Activated naive CD8-positive, alpha-beta T cell (primary cell): ENCODE results near the gene OSBPL10.

Experiments
- H3K27ac Mint-ChIP-seq: one replicate; pipeline ENCODE4 v1.8.0; 2021; ENCODE audit warnings: mixed read lengths
- H3K27me3 Mint-ChIP-seq: one replicate; pipeline ENCODE4 v1.8.0; 2021; ENCODE audit warnings: mixed read lengths
- H3K36me3 Mint-ChIP-seq: one replicate; pipeline ENCODE4 v1.8.0; 2021; ENCODE audit warnings: mixed read lengths
- H3K4me1 Mint-ChIP-seq: one replicate; pipeline ENCODE4 v1.8.0; 2021; ENCODE audit warnings: low read depth, mixed read lengths
- H3K4me3 Mint-ChIP-seq: one replicate; pipeline ENCODE4 v1.8.0; 2021; ENCODE audit warnings: mild to moderate bottlenecking, mixed read lengths
- H3K9me3 Mint-ChIP-seq: one replicate; pipeline ENCODE4 v1.8.0; 2021; ENCODE audit warnings: low read depth, mixed read lengths

Gene OSBPL10

GRCh38 chr3:31732548-31732947, 248.5 kb downstream of the OSBPL10 start:
- Mint-ChIP-seq H3K4me3 (no peak overlapping the region), H3K9me3 (no peaks in the 10 kb centered on the region), H3K27ac (no peak overlapping the region), H3K4me1 (no peaks in the 10 kb centered on the region), H3K27me3 (peaks cover 4% of the 10 kb centered on the region), H3K36me3 (no peaks in the 10 kb centered on the region)

- Mint-ChIP-seq H3K9me3 (no peaks in the 10 kb centered on the region), H3K36me3 (no peaks in the 10 kb centered on the region), H3K4me3 (no peak overlapping the region), H3K27ac (no peak overlapping the region), H3K4me1 (no peaks in the 10 kb centered on the region), H3K27me3 (peaks cover under 1% of the 10 kb centered on the region)
These were observed 251.5 kb downstream of the OSBPL10 start for GRCh38 chr3:31729573-31729972.

GRCh38 chr3:31729082-31729481, 252.0 kb downstream of the OSBPL10 start:
- Mint-ChIP-seq H3K27me3 (no peaks in the 10 kb centered on the region), H3K4me3 (no peak overlapping the region), H3K4me1 (no peaks in the 10 kb centered on the region), H3K27ac (no peak overlapping the region), H3K36me3 (no peaks in the 10 kb centered on the region), H3K9me3 (no peaks in the 10 kb centered on the region)

- Mint-ChIP-seq H3K4me1 (no peaks in the 10 kb centered on the region), H3K9me3 (no peaks in the 10 kb centered on the region), H3K36me3 (no peaks in the 10 kb centered on the region), H3K4me3 (no peak overlapping the region), H3K27me3 (no peaks in the 10 kb centered on the region), H3K27ac (no peak overlapping the region)
These were observed 252.7 kb downstream of the OSBPL10 start for GRCh38 chr3:31728403-31728802.

GRCh38 chr3:31725976-31726375, 255.1 kb downstream of the OSBPL10 start:
- Mint-ChIP-seq H3K36me3 (no peaks in the 10 kb centered on the region), H3K4me1 (no peaks in the 10 kb centered on the region), H3K4me3 (no peak overlapping the region), H3K27me3 (no peaks in the 10 kb centered on the region), H3K9me3 (no peaks in the 10 kb centered on the region), H3K27ac (no peak overlapping the region)

- Mint-ChIP-seq H3K4me1 (no peaks in the 10 kb centered on the region), H3K4me3 (no peak overlapping the region), H3K9me3 (no peaks in the 10 kb centered on the region), H3K27me3 (no peaks in the 10 kb centered on the region), H3K36me3 (no peaks in the 10 kb centered on the region), H3K27ac (no peak overlapping the region)
These were observed 255.5 kb downstream of the OSBPL10 start for GRCh38 chr3:31725568-31725967.

- H3K4me1 Mint-ChIP-seq, result no peaks in the 10 kb centered on the region
- no peaks in the 10 kb centered on the region for H3K27me3 Mint-ChIP-seq
- no peak overlapping the region for H3K4me3 Mint-ChIP-seq
- H3K9me3 Mint-ChIP-seq, result no peaks in the 10 kb centered on the region
- H3K36me3 Mint-ChIP-seq, result no peaks in the 10 kb centered on the region
- H3K27ac Mint-ChIP-seq, result no peak overlapping the region
These were observed 256.4 kb downstream of the OSBPL10 start for GRCh38 chr3:31724651-31725050.

- no peaks in the 10 kb centered on the region for H3K9me3 Mint-ChIP-seq
- H3K36me3 Mint-ChIP-seq, result no peaks in the 10 kb centered on the region
- no peak overlapping the region for H3K27ac Mint-ChIP-seq
- no peaks in the 10 kb centered on the region for H3K27me3 Mint-ChIP-seq
- no peak overlapping the region for H3K4me3 Mint-ChIP-seq
- no peaks in the 10 kb centered on the region for H3K4me1 Mint-ChIP-seq
These were observed 256.9 kb downstream of the OSBPL10 start for GRCh38 chr3:31724116-31724515.

GRCh38 chr3:31723701-31724100, 257.4 kb downstream of the OSBPL10 start:
- H3K9me3 Mint-ChIP-seq, result no peaks in the 10 kb centered on the region
- H3K27ac Mint-ChIP-seq, result no peak overlapping the region
- no peaks in the 10 kb centered on the region for H3K27me3 Mint-ChIP-seq
- H3K4me1 Mint-ChIP-seq, result no peaks in the 10 kb centered on the region
- H3K36me3 Mint-ChIP-seq, result no peaks in the 10 kb centered on the region
- H3K4me3 Mint-ChIP-seq, result no peak overlapping the region

- H3K4me3 Mint-ChIP-seq, result no peak overlapping the region
- H3K27ac Mint-ChIP-seq, result no peak overlapping the region
- no peaks in the 10 kb centered on the region for H3K36me3 Mint-ChIP-seq
- no peaks in the 10 kb centered on the region for H3K9me3 Mint-ChIP-seq
- no peaks in the 10 kb centered on the region for H3K27me3 Mint-ChIP-seq
- no peaks in the 10 kb centered on the region for H3K4me1 Mint-ChIP-seq
These were observed 259.4 kb downstream of the OSBPL10 start for GRCh38 chr3:31721676-31722075.

- H3K27me3 Mint-ChIP-seq, result no peaks in the 10 kb centered on the region
- no peaks in the 10 kb centered on the region for H3K9me3 Mint-ChIP-seq
- H3K27ac Mint-ChIP-seq, result no peak overlapping the region
- no peak overlapping the region for H3K4me3 Mint-ChIP-seq
- H3K36me3 Mint-ChIP-seq, result peaks cover 2% of the 10 kb centered on the region
- no peaks in the 10 kb centered on the region for H3K4me1 Mint-ChIP-seq
These were observed 266.4 kb downstream of the OSBPL10 start for GRCh38 chr3:31714495-31715280.

GRCh38 chr3:31713816-31714215, 267.2 kb downstream of the OSBPL10 start:
- Mint-ChIP-seq H3K36me3 (peaks cover 2% of the 10 kb centered on the region), H3K4me1 (no peaks in the 10 kb centered on the region), H3K27ac (no peak overlapping the region), H3K27me3 (no peaks in the 10 kb centered on the region), H3K9me3 (no peaks in the 10 kb centered on the region), H3K4me3 (no peak overlapping the region)

GRCh38 chr3:31710123-31710803, 270.8 kb downstream of the OSBPL10 start:
- peaks cover 2% of the 10 kb centered on the region for H3K36me3 Mint-ChIP-seq
- H3K4me1 Mint-ChIP-seq, result no peaks in the 10 kb centered on the region
- H3K9me3 Mint-ChIP-seq, result no peaks in the 10 kb centered on the region
- no peak overlapping the region for H3K27ac Mint-ChIP-seq
- no peak overlapping the region for H3K4me3 Mint-ChIP-seq
- no peaks in the 10 kb centered on the region for H3K27me3 Mint-ChIP-seq

- Mint-ChIP-seq H3K4me3 (no peak overlapping the region), H3K4me1 (peaks cover 3% of the 10 kb centered on the region), H3K9me3 (no peaks in the 10 kb centered on the region), H3K27me3 (no peaks in the 10 kb centered on the region), H3K27ac (no peak overlapping the region), H3K36me3 (peaks cover under 1% of the 10 kb centered on the region)
These were observed 271.5 kb downstream of the OSBPL10 start for GRCh38 chr3:31709526-31709925.

GRCh38 chr3:31709005-31709404, 272.1 kb downstream of the OSBPL10 start:
- Mint-ChIP-seq H3K36me3 (no peaks in the 10 kb centered on the region), H3K27me3 (no peaks in the 10 kb centered on the region), H3K27ac (no peak overlapping the region), H3K9me3 (no peaks in the 10 kb centered on the region), H3K4me3 (no peak overlapping the region), H3K4me1 (peaks cover 3% of the 10 kb centered on the region)

GRCh38 chr3:31707286-31707685, 273.8 kb downstream of the OSBPL10 start:
- H3K36me3 Mint-ChIP-seq, result no peaks in the 10 kb centered on the region
- no peak overlapping the region for H3K4me3 Mint-ChIP-seq
- H3K9me3 Mint-ChIP-seq, result no peaks in the 10 kb centered on the region
- peaks cover 3% of the 10 kb centered on the region for H3K4me1 Mint-ChIP-seq
- no peak overlapping the region for H3K27ac Mint-ChIP-seq
- H3K27me3 Mint-ChIP-seq, result peaks cover under 1% of the 10 kb centered on the region
